ENCODE measurements around the gene STXBP6.
"Not testable (repeated sequence)": the region's sequence is repeated elsewhere in the genome, so short reads cannot be mapped to it uniquely, and the experiment has no call there.

The STXBP6 gene

GRCh38 chr14:24952851-24953666 lies 96.9 kb downstream of the STXBP6 start:
- DNase-seq = peak; percentile 25

- DNase-seq = no peak
These were observed 101.6 kb downstream of the STXBP6 start for GRCh38 chr14:24948261-24948847.

GRCh38 chr14:24947131-24947530 lies 102.8 kb downstream of the STXBP6 start:
- DNase-seq = no peak

GRCh38 chr14:24944800-24945199 lies 105.1 kb downstream of the STXBP6 start:
- no peak for DNase-seq

- DNase-seq = peak; percentile 34
These were observed 106.9 kb downstream of the STXBP6 start for GRCh38 chr14:24943024-24943423.

GRCh38 chr14:24941719-24942118 lies 108.2 kb downstream of the STXBP6 start:
- DNase-seq = no peak

GRCh38 chr14:24940213-24940783 lies 109.6 kb downstream of the STXBP6 start:
- DNase-seq = no peak

- no peak for DNase-seq
These were observed 111.4 kb downstream of the STXBP6 start for GRCh38 chr14:24938593-24938992.

- no peak for DNase-seq
These were observed 112.6 kb downstream of the STXBP6 start for GRCh38 chr14:24937300-24937699.

- not testable (repeated sequence) for DNase-seq
These were observed 113.2 kb downstream of the STXBP6 start for GRCh38 chr14:24936773-24937172.

GRCh38 chr14:24935796-24936195 lies 114.2 kb downstream of the STXBP6 start:
- no peak for DNase-seq

GRCh38 chr14:24928386-24928900 lies 121.5 kb downstream of the STXBP6 start:
- peak; percentile 27 for DNase-seq

- no peak for DNase-seq
These were observed 122.1 kb downstream of the STXBP6 start for GRCh38 chr14:24927809-24928208.

- DNase-seq = no peak
These were observed 124.1 kb downstream of the STXBP6 start for GRCh38 chr14:24925771-24926374.

- no peak for DNase-seq
These were observed 125.4 kb downstream of the STXBP6 start for GRCh38 chr14:24924544-24924943.

- DNase-seq = peak; percentile 71
These were observed 128.0 kb downstream of the STXBP6 start for GRCh38 chr14:24921903-24922302.

GRCh38 chr14:24920265-24921075 lies 129.5 kb downstream of the STXBP6 start:
- no peak for DNase-seq

GRCh38 chr14:24918822-24919221 lies 131.1 kb downstream of the STXBP6 start:
- no peak for DNase-seq

GRCh38 chr14:24915958-24916595 lies 133.9 kb downstream of the STXBP6 start:
- peak; percentile 31 for DNase-seq

- no peak for DNase-seq
These were observed 134.5 kb downstream of the STXBP6 start for GRCh38 chr14:24915403-24915921.

- no peak for DNase-seq
These were observed 136.2 kb downstream of the STXBP6 start for GRCh38 chr14:24913746-24914145.

GRCh38 chr14:24913021-24913420 lies 136.9 kb downstream of the STXBP6 start:
- DNase-seq = no peak

Data from HCEC 1CT (cell line).